HG03103 (cell line): ENCODE measurements around the gene HFE.
A peak's percentile ranks its signal among the peaks of the same experiment; 100 is the strongest.
"Not testable (repeated sequence)": the region's sequence is repeated elsewhere in the genome, so short reads cannot be mapped to it uniquely, and the experiment has no call there.

Source experiments
- ATAC-seq: cut with Tn5 transposase; IDR thresholded peaks from one replicate; pipeline ENCODE4 v1.9.1; 2021; ENCODE audit warnings: low read depth; ENCODE audit not compliant: unreplicated experiment

Gene HFE

GRCh38 chr6:26105842-26106241 lies 18.6 kb downstream of the HFE start:
- no peak for ATAC-seq

- no peak for ATAC-seq
These were observed 20.7 kb downstream of the HFE start for GRCh38 chr6:26107935-26108334.

GRCh38 chr6:26109772-26110171 lies 22.5 kb downstream of the HFE start:
- no peak for ATAC-seq

DNA sequence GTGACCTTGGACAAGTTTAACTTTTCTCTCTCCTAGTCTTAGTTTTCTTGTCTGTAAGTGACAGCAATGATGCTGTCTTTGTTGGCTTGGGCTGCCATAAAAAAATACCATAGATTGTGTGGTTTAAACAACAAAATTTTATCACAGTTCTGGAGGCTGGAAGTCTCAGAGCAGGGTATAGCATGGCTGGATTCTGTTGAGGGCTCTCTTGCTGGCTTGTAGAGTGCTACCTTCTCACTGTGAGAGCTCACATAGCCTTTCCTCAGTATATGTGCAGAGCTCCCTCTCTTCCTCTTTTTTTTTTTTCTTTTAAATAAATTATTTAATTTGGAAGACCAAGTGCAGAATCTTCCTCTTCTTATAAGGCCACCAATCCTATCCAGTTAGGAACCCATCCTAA lies 26.3 kb downstream of the HFE start:
- ATAC-seq: no peak

DNA sequence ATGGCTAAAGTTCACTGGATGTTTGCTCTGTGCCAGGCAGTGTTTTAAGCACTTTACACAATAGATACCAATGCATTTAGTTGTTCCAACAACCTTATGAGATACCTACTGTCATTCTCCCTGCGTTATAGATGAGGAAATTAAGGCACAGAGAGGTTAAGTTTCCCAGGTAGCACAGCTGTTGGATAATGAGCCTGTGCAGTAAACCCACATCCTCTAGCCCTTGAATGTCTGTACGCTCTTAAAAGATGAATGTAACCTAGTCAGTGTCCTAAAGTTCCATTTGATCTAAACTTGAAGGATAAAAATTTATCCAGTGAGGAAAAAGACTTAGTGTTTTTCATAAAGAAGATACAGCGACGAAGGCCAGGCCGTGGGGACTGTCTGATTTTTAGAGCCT lies 28.0 kb downstream of the HFE start:
- no peak for ATAC-seq

DNA sequence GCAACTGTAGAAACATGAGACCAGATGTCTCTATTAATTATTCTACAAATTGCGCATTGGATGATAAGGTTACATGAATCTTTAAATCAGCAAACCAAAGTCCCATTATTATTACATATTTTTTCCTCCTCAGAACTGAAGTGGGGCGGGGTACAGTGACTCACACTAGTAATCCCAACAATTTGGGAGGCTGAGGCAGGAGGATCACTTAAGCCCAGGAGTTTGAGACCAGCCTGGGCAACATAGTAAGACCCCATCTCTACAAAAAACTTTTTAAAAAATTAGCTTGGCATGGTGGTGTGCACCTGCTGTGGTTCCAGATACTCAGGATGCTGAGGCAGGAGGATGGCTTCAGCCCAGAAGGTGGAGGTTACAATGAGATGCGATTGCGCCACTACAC lies 29.0 kb downstream of the HFE start:
- ATAC-seq: no peak

DNA sequence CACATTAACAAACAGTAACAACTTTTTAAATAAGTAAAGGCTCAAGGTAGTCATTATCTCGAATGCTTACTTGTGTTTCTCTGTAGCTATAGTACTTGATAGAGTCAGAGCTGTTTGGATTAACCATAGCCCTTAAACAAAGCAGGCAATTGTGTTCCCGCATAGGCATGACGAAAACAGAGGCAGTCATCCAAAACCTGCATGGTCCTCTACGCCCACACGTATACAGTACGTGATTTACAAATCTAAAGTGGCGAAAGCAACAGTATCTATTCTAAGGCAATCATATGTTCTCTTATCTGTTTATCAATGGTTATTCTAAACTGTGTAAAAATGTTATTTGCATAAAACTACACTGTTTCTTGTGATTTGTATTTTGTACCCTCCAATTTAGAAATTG lies 31.8 kb downstream of the HFE start:
- ATAC-seq: no peak

DNA sequence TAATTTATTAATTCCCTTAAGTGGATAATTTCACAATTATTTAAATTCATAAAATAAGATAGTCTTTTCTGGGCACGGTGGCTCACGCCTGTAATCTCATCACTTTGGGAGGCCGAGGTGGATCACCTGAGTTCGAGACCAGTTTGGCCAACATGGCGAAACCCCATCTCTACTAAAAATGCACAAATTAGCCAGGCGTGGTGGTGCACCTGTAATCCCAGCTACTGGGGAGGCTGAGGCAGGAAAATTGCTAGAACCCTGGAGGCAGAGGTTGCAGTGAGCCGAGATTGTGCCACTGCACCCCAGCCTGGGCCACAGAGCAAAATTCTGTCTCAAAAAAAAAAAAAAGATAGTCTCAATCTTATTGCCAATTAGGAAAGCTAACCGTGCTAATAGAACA lies 32.9 kb downstream of the HFE start:
- not testable (repeated sequence) for ATAC-seq

GRCh38 chr6:26120807-26121140 lies 33.5 kb downstream of the HFE start:
- no peak for ATAC-seq

DNA sequence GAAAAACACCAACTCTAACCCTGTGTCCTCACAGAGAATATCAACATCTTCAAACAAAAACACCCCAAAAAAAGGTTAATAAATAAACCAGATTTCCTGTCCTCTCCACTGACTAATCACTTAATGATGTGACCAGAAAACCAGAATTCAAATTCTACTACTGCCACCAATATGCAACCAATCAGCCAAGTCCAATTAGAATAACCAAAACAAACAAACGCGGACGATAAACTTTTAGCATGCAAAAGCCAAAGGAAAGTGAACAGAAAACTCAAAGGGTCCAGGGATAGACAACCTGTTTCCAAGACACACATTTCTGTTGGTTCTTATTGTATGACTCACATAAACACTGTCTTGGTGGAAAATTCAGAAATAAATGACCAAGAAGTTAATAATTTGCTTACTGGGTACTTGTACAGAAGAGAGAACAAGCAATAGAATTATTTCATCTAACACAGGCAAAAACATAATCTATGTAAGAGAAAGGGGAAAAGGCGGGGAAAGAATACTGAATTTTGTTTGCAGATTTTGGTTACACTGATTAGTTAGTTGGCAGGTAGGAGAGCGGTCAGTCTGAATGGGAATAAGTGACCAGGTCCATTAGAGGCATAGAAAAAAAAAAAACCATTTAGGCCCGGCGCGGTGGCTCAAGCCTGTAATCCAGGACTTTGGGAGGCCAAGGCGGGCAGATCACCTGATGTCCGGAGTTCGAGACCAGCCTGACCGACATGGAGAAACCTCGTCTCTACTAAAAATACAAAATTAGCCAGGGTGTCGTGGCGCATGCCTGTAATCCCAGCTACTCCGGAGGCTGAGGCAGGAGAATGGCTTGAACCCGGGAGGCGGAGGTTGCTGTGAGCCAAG lies 34.1 kb downstream of the HFE start:
- no peak for ATAC-seq

GRCh38 chr6:26122005-26122388 lies 34.8 kb downstream of the HFE start:
- ATAC-seq: no peak

DNA sequence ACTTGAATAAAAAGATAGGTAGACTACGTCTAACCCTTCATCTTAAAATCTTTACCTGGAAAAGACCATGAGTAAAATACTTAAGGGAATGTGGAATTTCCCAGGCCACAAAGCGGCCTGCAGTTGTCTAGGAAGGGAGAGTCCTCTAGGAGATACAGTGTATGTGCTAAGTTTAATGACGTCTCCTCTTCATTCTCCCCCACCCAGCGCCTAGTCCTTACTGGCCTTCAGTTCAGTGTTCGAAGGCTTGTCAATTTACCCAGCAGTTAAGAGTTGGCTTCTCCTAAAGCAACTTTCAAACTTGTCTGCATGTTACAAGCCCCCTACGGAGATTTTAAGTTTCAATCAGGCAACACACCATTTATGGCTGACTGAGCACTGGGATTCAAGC lies 35.2 kb downstream of the HFE start:
- no peak for ATAC-seq

GRCh38 chr6:26122793-26123674 lies 35.8 kb downstream of the HFE start:
- peak; percentile 43 for ATAC-seq

- ATAC-seq: no peak
These were observed 36.4 kb downstream of the HFE start for GRCh38 chr6:26123675-26123946.

DNA sequence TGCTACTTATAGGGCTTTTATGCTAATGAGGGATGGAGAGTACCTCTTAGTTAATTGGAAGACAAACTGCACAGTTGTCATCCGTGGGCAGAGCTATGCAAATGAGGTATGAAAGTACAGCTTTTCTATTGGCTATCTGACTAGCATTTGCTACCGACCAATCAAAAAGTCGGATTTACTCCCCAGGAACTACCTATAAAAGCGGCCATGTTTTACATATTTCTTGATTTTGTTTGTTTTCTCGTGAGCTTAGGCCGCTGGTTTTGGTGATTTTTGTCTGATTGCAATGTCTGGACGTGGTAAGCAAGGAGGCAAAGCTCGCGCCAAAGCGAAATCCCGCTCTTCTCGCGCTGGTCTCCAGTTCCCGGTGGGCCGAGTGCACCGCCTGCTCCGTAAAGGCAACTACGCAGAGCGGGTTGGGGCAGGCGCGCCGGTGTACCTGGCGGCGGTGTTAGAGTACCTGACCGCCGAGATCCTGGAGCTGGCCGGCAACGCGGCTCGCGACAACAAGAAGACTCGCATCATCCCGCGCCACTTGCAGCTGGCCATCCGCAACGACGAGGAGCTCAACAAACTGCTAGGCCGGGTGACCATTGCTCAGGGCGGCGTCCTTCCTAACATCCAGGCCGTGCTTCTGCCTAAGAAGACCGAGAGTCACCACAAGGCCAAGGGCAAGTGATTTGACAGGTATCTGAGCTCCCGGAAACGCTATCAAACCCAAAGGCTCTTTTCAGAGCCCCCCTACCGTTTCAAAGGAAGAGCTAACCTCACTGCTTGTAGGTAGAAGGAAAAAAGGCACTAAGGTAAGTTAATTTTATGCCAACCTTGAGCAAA lies 36.9 kb downstream of the HFE start:
- peak; percentile 69 for ATAC-seq

DNA sequence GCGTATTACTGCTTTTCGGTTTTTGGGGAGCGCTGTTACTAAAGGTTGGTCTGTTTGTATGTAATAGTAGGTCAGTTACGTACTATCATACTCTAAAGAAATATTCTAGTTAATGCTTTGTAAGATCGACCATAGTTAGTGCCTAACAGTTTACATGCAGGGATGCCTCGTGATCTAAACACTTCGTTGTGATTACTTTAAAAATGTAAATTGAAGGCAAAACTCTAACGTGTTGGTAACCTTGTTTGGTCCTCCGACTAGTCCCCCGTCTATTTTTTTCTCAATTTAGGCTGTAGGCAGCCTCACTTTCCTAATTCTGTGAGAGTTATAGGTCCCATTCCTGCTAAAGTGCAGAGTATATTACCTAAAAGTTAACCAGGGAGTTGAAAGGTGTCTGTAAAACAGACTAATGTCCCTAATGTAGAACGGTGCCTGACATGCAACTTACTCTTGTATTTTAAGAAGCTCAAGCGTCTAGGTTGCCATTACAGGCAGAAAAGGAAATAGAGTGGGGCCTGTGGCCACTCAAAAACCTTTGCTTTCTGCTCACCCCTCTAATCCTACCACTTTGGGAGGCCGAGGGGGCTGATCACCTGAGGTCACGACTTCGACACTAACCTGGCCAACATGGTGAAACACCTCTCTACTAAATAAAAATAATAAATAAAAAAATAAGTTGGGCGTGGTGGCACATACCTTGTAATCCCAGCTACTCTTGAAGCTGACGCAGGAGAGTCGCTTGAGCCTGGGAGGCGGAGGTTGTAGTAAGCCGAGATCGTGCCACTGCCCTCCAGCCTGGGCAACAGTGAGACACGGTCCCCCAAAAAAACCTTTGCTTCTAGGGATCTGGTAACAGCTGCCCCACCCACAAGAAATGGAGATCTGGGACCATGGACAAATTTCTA lies 37.8 kb downstream of the HFE start:
- no peak for ATAC-seq

DNA sequence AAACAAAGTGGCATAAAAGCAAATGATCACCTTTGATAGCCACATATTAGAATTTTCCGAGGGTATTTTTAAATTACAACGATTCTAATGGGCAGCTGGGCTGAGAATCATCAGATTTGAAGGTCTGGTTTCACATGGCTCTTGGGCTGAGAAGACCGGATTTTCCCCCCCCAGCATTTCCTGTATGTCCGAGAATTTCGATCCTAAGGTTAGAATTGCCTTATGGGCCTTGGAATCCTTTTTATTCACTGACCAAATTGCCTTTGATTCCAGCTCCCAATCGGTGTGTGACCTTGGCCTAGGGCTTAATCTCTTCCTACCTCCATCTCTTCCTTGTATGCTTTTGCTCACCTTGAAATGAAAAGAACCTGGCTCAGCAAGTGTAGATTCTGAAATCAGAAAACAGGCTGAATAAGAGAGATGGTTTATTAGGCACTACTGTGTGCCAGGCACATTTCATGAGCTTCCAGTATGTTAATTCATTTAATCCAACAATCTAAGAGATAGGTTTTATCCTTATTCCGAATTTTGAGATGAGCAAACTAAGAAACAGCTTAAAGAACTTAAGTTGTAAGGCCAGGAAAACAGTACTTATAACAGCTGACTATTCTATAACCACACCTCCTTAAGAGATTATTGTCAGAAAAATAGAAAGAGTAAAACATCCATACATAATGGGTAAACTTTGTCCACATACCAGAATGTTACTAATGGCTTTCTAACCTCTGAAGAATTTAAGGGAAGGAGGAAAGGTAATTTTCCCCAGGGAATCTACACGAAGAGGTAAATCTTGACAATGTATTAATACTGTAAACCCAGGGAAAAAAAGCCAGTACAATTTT lies 39.4 kb downstream of the HFE start:
- no peak for ATAC-seq

DNA sequence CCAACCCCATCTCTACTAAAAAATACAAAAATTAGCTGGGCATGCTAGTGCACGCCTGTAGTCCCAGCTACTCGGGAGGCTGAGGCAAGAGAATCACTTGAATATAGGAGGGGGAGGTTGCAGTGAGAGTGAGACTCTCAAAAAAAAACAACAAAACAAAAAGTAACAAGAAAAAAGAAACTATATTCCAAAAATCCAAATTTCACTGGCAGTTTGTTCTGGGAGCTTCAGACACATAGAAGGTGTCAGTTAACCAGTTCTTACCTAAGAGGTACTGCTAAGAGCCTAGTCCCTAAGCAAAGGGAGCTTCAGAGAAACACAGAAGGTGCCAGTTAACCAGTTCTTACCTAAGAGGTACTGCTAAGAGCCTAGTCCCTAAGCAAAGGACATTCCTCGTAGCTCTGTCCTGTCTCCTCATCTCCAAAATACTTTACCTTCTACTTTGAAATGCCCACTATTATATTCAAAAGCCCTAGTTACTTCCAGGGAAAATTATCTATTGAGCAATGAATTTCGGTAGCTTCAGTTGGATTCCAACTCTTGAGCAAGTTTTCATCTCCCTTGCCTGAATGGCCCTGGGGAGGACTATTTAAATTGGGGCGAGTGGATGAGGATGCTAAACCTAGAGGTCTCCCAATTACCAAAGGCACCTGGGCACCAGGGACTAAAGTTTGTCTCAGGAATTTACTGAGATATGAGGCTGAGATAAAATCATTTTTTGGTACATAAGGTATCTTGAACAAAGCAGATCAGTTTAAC lies 41.0 kb downstream of the HFE start:
- no peak for ATAC-seq

DNA sequence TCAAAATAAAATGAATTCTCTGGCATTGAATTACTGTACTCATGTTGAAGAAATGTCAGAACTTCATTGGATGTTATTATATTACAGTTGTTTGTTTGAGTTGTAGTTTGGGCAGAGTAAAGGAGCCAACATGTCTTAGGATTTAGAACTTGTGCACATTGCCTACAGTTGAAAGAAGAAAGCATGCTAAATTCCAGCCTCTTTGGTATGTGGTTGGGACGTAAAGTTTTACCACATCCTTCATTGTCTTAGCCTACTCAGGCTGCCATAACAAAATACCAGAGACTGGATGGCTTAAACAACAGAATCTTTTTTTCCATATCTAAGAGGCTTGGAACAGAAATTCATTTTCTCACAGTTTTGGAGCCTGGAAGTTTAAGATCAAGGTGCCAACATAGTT lies 42.4 kb downstream of the HFE start:
- ATAC-seq: no peak
